ENCODE results near the gene TLX3.

TLX3 gene

DNA sequence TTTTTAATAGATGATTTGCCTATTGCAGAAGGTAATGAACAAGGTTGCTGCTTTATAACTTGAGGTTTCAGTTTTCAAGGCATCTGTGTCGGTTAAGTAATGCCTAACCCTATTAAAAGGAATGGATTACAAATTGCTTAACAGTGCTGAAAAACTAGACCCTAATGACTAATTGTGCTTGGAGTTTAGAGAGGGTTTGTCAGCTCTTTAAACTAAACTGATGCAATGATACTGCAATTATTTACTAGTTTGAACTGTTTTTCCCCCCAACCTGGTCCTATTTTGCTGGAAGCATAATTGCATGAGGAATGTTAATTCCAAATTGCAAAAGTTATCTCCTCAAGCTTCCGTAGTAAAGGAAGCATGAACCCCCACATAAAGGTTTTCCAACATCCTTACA lies 39.3 kb upstream of the TLX3 start:
- TF ChIP-seq, protein P1, sequence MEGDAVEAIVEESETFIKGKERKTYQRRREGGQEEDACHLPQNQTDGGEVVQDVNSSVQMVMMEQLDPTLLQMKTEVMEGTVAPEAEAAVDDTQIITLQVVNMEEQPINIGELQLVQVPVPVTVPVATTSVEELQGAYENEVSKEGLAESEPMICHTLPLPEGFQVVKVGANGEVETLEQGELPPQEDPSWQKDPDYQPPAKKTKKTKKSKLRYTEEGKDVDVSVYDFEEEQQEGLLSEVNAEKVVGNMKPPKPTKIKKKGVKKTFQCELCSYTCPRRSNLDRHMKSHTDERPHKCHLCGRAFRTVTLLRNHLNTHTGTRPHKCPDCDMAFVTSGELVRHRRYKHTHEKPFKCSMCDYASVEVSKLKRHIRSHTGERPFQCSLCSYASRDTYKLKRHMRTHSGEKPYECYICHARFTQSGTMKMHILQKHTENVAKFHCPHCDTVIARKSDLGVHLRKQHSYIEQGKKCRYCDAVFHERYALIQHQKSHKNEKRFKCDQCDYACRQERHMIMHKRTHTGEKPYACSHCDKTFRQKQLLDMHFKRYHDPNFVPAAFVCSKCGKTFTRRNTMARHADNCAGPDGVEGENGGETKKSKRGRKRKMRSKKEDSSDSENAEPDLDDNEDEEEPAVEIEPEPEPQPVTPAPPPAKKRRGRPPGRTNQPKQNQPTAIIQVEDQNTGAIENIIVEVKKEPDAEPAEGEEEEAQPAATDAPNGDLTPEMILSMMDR (conservative IDR thresholded peaks at IDR 0.05; ENCODE audit: control insufficient read depth, insufficient read depth, low read depth, low read length) = no peak
- H3K4me3 ChIP-seq (ENCODE audit: control insufficient read depth, low read depth, low read length) = no peak overlapping the region
- DNase-seq (ENCODE audit: low read depth) = peak; percentile 54

DNA sequence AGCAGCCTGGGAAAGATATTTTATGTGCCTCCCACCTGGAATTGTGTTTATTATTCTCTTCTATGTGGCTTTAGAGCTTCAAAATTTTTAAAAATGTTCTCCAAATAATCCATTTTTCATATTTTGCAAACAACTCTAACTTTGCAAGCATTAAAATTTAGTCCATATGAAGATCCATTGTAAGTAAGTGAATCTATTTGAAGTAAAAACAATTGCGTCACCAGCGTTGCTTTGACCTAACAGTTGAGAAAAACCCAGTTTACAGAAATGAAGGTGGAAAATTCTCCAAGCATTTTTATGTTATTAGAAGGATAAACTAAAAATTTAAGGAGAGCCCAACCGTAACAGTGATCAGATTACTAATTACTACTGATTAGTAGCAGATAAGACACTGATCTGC lies 38.9 kb upstream of the TLX3 start:
- peak; percentile 2 for DNase-seq (ENCODE audit: low read depth)
- TF ChIP-seq, protein P1 (conservative IDR thresholded peaks at IDR 0.05; ENCODE audit: control insufficient read depth, insufficient read depth, low read depth, low read length) = no peak
- H3K4me3 ChIP-seq (ENCODE audit: control insufficient read depth, low read depth, low read length) = no peak overlapping the region

DNA sequence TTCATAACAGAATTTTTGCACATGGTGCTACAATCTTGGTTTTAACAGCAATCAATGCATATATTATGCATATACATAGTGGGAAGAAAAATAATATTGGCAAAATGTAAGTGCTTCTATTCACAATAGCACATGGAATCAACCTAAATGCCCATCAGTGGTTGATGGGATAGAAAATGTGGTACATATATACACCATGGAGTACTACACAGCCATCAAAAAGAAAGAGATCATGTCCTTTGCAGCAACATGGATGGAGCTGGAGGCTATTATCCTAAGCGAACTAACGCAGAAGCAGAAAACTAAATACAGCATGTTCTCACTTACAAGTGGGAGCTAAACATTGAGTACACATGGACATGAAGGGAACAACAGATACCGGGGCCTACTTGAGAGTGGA lies 37.2 kb upstream of the TLX3 start:
- no peak overlapping the region for H3K4me3 ChIP-seq (ENCODE audit: control insufficient read depth, low read depth, low read length)
- DNase-seq (ENCODE audit: low read depth) = no peak
- TF ChIP-seq, protein P1 (conservative IDR thresholded peaks at IDR 0.05; ENCODE audit: control insufficient read depth, insufficient read depth, low read depth, low read length) = no peak

DNA sequence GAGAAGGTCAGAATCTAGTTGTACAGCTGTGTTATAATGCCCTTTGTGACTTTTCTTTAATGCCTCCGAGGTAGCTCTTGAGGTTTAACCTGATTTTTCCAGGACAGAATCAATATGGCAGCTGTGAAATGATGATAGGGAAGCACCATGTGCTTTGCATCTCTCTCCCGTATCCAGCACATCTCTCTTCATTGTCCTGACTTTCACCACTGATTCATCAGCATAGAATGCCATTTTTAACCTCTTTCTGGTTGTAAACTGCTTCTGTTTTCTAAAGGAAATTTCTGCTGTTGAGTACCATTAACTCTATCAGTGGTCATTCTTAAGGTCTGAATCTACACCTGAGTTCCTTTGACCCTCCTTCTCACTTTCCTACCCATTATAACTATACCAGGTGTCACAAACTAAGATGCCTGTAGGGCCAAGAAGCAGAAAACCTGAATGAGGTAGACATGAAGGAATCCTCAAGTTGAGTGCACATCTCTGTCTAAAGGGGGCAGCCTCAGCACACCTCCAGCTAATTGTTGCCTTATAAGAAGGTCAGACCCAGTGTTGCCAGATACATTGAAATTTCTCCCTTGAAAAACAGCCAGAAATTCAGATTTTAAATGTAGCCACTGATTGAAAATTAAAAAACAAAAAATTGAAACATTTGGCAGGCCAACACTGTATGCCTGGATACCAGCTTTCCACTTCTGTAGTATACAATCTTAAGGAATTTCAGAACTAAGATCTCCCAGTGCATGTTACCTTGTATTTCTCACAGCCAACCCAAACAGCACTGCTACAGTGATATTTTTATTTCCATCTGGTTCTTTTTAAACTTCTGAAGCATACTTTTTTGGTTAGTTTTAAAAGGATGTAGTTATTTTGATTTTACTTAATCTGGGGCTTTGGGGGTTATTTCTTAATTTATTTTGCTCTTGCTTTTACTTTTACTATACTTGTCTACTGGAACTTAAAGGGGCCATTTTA lies 35.8 kb upstream of the TLX3 start:
- H3K4me3 ChIP-seq (ENCODE audit: control insufficient read depth, low read depth, low read length) = no peak overlapping the region
- peak; percentile 25 for DNase-seq (ENCODE audit: low read depth)
- TF ChIP-seq, protein P1 (conservative IDR thresholded peaks at IDR 0.05; ENCODE audit: control insufficient read depth, insufficient read depth, low read depth, low read length) = peak; percentile 34

DNA sequence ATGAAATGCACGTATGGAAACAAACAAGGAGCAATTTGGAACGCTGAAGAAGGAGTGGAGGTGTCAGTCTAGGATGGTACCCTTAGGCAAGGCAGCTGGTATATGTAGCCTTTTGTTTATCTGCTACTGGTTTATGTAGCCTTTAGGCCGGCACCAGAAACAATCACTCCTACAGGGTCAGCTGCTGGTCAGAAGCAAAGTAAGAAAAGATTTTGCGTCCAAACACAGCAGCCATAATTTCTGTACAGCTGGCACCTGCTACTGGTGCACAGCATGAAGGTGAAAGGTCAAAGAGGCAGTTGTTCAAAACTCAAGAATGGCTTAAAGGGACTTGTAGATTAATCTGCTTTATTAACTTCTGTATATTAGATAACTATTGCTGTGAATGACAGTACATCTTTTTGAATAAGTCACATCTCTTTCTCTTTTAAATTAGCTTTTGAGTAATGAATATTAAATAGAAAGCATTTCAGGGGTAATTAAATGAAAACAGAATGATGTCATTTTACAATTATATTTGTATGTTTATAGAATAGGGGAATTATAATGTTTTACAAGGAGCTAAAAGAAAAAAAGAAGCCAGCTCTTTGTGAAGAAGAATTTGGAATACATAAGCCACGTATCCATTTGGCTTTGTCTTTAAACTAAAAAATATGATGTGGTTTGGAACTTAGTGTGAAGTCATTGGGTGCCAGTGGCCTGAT lies 33.1 kb upstream of the TLX3 start:
- DNase-seq (ENCODE audit: low read depth) = no peak
- H3K4me3 ChIP-seq (ENCODE audit: control insufficient read depth, low read depth, low read length) = no peak overlapping the region
- TF ChIP-seq, protein P1 (conservative IDR thresholded peaks at IDR 0.05; ENCODE audit: control insufficient read depth, insufficient read depth, low read depth, low read length) = no peak

DNA sequence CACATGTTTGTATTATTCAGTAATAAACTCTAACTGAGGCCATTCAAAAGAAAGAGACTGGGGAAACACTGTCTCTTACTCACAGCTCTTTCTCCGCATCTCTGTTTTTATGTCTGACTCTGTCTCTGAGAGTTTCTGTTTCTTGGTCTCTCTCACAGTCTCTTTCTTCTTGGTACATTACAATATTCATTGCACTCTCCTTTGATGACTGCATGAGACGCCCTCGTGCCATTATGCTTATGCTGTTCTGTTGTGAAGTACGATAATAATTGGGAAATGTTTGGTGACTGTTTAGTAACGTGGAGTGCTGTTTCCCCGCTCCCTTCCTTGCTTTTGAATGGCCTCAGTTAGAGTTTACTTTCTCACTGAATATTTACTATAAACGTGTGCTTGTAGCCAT lies 25.3 kb upstream of the TLX3 start:
- DNase-seq (ENCODE audit: low read depth) = no peak
- TF ChIP-seq, protein P1 (conservative IDR thresholded peaks at IDR 0.05; ENCODE audit: control insufficient read depth, insufficient read depth, low read depth, low read length) = no peak
- no peak overlapping the region for H3K4me3 ChIP-seq (ENCODE audit: control insufficient read depth, low read depth, low read length)

Measured in fibroblast of mammary gland (primary cell).